ENCODE data around the gene NEUROD1.

DNA sequence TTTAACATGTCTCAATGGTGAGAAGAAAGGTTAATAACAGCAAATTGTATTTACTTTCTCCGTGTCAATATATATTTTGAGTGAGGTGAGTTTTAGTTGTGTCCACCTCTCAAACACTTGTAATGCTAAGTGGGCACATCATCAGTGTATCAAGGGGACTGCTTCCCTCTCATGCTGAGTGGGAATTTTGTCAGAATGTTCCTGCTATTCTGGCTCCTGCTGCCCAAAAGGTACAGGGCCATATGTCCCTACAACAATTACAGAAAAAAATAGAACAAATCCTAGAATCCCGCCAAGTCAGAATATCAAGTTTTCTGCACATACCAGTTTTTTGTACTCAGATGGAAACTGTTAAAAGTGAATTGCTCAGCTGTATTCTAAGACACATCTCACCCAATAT is 18.0 kb downstream of the NEUROD1 start:
- TF ChIP-seq, protein P1, sequence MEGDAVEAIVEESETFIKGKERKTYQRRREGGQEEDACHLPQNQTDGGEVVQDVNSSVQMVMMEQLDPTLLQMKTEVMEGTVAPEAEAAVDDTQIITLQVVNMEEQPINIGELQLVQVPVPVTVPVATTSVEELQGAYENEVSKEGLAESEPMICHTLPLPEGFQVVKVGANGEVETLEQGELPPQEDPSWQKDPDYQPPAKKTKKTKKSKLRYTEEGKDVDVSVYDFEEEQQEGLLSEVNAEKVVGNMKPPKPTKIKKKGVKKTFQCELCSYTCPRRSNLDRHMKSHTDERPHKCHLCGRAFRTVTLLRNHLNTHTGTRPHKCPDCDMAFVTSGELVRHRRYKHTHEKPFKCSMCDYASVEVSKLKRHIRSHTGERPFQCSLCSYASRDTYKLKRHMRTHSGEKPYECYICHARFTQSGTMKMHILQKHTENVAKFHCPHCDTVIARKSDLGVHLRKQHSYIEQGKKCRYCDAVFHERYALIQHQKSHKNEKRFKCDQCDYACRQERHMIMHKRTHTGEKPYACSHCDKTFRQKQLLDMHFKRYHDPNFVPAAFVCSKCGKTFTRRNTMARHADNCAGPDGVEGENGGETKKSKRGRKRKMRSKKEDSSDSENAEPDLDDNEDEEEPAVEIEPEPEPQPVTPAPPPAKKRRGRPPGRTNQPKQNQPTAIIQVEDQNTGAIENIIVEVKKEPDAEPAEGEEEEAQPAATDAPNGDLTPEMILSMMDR (IDR thresholded peaks at IDR 0.05; ENCODE audit: low read length) = no peak
- TF ChIP-seq EZH2phosphoT487 (IDR thresholded peaks at IDR 0.05; ENCODE audit: low read length) (no peak), EZH2 (optimal IDR thresholded peaks at IDR 0.05; ENCODE audit: low read depth, low read length) (no peak)

Measured in MM.1S (cell line).